K562 (cell line): ENCODE results near the gene MTA1. TPM values are rescaled to one million over a fixed set of nuclear protein-coding genes. Genes with fewer than 3 reads are reported as not detected.
A peak's percentile ranks its signal among the peaks of the same experiment; 100 is the strongest.

Experiments used
- CHD2 ChIP-seq: IDR thresholded peaks from 2 replicates; pipeline ENCODE4 v1.6.1; 2011; ENCODE audit warnings: low read depth, low read length
- CREM ChIP-seq: IDR thresholded peaks from 2 replicates; pipeline ENCODE4 v1.6.1; 2014; ENCODE audit warnings: antibody characterized with exemption, low read depth
- CTBP1 ChIP-seq: fragments of 450-650 bp; IDR thresholded peaks from 2 replicates; pipeline ENCODE4 v1.6.1; 2016; ENCODE audit warnings: borderline replicate concordance
- CTCFL ChIP-seq: IDR thresholded peaks from 2 replicates; pipeline ENCODE4 v1.6.1; 2011; ENCODE audit warnings: borderline replicate concordance, low read depth, mild to moderate bottlenecking, moderate library complexity, low read length; ENCODE audit not compliant: insufficient read depth, poor library complexity, severe bottlenecking
- CXXC5 ChIP-seq: fragments of 250-450 bp; sonication (Bioruptor Pico); IDR thresholded peaks from 2 replicates; pipeline ENCODE4 v1.8.0; 2022; ENCODE audit warnings: inconsistent platforms, mild to moderate bottlenecking, moderate library complexity
- ESRRA ChIP-seq: fragments of 450-650 bp; IDR thresholded peaks from 2 replicates; pipeline ENCODE4 v1.6.1; 2014; ENCODE audit warnings: low read depth, mild to moderate bottlenecking, moderate library complexity, borderline replicate concordance
- FOXA1 ChIP-seq: fragments of 450-650 bp; IDR thresholded peaks from 2 replicates; pipeline ENCODE4 v1.6.1; 2016; ENCODE audit warnings: mild to moderate bottlenecking, borderline replicate concordance
- MAZ ChIP-seq, 2 experiments: fragments of 450-650 bp in 1 of 2; sonication (generic) in 1 of 2; formaldehyde crosslinking; IDR thresholded peaks in 1 of 2; conservative IDR thresholded peaks in 1 of 2; 2 replicates each; pipeline versions ENCODE4 v1.4.0 to v1.5.0; 2020; ENCODE audit warnings: mild to moderate bottlenecking in 1 of 2, missing genetic modification reagents in 1 of 2
- RNF219 ChIP-seq: fragments of 250-450 bp; sonication (Bioruptor Pico); IDR thresholded peaks from 2 replicates; pipeline ENCODE4 v1.5.0; 2022; ENCODE audit warnings: mild to moderate bottlenecking
- polyA plus RNA-seq, 8 experiments: library from polyadenylated mRNA; depleted of rRNA in 4 of 8; stranded (reverse) in 5 of 8; unstranded in 3 of 8; fragments of >200 nt; fragmentation: Nextera tagmentation in 2 of 8; fragmentation: Illumina TruSeq in 1 of 8; extraction: Ambion mirVana in 2 of 8; extraction: Trizol in 1 of 8; gene quantifications; 2 replicates each; pipeline versions ENCODE4 v1.2.1 to v1.2.3, GENCODE V29; 2011 to 2014; ENCODE audit warnings: inconsistent platforms in 1 of 8, missing spikeins in 1 of 8
- total RNA-seq, 7 experiments: library from RNA; depleted of rRNA in 6 of 7; stranded (reverse); fragments of >200 nt in 6 of 7; fragmentation: Illumina TruSeq in 2 of 7; extraction: Trizol in 2 of 7; gene quantifications; 2 replicates each; pipeline versions ENCODE4 v1.2.1 to v1.2.3, GENCODE V29; 2011 to 2021; ENCODE audit warnings: low replicate concordance in 1 of 7
- TF ChIP-seq, protein P1 (sequence below), 2 experiments: IDR thresholded peaks; 2 replicates each; pipeline ENCODE4 v1.6.1; 2012; ENCODE audit warnings: improper control_type of control experiment in 2 of 2, low read depth in 2 of 2, low read length in 2 of 2, borderline replicate concordance in 1 of 2
- TF ChIP-seq, protein P2 (sequence below): sonication (generic); formaldehyde crosslinking; IDR thresholded peaks from 2 replicates; pipeline ENCODE4 v1.8.0; 2023; ENCODE audit warnings: missing genetic modification reagents, mild to moderate bottlenecking, borderline replicate concordance
- TF ChIP-seq, protein P3 (sequence below): fragments of 250-450 bp; sonication (Bioruptor Pico); IDR thresholded peaks from 2 replicates; pipeline ENCODE4 v1.4.0; 2020; ENCODE audit warnings: borderline replicate concordance

The MTA1 gene
- total and polyA plus RNA-seq, 9 of the 15 experiments (the other 6 are each of a cell fraction or from before 2014, with no cell fraction given) = 0.13 to 118 (median 32.3) TPM

GRCh38 chr14:105485739-105486162 is 66.1 kb downstream of the MTA1 start (continued):
- TF ChIP-seq CTCFL (peak; percentile 51), CTBP1 (peak; percentile 14; the same call in 1 of the 2 replicates), CHD2 (no peak), CXXC5 (CRISPR knock-in tag) (no peak), ESRRA (0 out of 2 replicates have a peak, but pooled peaks have one; percentile 19), RNF219 (CRISPR knock-in tag) (no peak), FOXA1 (no peak), CREM (peak; percentile 13; the same call in 1 of the 2 replicates), MAZ (CRISPR knock-in tag; conservative IDR thresholded peaks at IDR 0.05 in 1 of 2, IDR thresholded peaks at IDR 0.05 in 1 of 2) (peak in 1 of 2 experiments; percentile 61; a peak in 1 of 4 replicates)
- TF ChIP-seq, protein P1, sequence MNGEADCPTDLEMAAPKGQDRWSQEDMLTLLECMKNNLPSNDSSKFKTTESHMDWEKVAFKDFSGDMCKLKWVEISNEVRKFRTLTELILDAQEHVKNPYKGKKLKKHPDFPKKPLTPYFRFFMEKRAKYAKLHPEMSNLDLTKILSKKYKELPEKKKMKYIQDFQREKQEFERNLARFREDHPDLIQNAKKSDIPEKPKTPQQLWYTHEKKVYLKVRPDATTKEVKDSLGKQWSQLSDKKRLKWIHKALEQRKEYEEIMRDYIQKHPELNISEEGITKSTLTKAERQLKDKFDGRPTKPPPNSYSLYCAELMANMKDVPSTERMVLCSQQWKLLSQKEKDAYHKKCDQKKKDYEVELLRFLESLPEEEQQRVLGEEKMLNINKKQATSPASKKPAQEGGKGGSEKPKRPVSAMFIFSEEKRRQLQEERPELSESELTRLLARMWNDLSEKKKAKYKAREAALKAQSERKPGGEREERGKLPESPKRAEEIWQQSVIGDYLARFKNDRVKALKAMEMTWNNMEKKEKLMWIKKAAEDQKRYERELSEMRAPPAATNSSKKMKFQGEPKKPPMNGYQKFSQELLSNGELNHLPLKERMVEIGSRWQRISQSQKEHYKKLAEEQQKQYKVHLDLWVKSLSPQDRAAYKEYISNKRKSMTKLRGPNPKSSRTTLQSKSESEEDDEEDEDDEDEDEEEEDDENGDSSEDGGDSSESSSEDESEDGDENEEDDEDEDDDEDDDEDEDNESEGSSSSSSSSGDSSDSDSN (IDR thresholded peaks at IDR 0.05; ENCODE audit: borderline replicate concordance in 1 of 2, low read depth in 2 of 2, low read length in 2 of 2) = no peak
- TF ChIP-seq, protein P2, sequence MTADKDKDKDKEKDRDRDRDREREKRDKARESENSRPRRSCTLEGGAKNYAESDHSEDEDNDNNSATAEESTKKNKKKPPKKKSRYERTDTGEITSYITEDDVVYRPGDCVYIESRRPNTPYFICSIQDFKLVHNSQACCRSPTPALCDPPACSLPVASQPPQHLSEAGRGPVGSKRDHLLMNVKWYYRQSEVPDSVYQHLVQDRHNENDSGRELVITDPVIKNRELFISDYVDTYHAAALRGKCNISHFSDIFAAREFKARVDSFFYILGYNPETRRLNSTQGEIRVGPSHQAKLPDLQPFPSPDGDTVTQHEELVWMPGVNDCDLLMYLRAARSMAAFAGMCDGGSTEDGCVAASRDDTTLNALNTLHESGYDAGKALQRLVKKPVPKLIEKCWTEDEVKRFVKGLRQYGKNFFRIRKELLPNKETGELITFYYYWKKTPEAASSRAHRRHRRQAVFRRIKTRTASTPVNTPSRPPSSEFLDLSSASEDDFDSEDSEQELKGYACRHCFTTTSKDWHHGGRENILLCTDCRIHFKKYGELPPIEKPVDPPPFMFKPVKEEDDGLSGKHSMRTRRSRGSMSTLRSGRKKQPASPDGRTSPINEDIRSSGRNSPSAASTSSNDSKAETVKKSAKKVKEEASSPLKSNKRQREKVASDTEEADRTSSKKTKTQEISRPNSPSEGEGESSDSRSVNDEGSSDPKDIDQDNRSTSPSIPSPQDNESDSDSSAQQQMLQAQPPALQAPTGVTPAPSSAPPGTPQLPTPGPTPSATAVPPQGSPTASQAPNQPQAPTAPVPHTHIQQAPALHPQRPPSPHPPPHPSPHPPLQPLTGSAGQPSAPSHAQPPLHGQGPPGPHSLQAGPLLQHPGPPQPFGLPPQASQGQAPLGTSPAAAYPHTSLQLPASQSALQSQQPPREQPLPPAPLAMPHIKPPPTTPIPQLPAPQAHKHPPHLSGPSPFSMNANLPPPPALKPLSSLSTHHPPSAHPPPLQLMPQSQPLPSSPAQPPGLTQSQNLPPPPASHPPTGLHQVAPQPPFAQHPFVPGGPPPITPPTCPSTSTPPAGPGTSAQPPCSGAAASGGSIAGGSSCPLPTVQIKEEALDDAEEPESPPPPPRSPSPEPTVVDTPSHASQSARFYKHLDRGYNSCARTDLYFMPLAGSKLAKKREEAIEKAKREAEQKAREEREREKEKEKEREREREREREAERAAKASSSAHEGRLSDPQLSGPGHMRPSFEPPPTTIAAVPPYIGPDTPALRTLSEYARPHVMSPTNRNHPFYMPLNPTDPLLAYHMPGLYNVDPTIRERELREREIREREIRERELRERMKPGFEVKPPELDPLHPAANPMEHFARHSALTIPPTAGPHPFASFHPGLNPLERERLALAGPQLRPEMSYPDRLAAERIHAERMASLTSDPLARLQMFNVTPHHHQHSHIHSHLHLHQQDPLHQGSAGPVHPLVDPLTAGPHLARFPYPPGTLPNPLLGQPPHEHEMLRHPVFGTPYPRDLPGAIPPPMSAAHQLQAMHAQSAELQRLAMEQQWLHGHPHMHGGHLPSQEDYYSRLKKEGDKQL (CRISPR knock-in tag) = 0 out of 2 replicates have a peak, but pooled peaks have one; percentile 36
- TF ChIP-seq, protein P3, sequence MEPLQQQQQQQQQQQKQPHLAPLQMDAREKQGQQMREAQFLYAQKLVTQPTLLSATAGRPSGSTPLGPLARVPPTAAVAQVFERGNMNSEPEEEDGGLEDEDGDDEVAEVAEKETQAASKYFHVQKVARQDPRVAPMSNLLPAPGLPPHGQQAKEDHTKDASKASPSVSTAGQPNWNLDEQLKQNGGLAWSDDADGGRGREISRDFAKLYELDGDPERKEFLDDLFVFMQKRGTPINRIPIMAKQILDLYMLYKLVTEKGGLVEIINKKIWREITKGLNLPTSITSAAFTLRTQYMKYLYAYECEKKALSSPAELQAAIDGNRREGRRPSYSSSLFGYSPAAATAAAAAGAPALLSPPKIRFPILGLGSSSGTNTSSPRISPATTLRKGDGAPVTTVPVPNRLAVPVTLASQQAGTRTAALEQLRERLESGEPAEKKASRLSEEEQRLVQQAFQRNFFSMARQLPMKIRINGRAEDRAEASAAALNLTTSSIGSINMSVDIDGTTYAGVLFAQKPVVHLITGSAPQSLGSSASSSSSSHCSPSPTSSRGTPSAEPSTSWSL (CRISPR knock-in tag) = no peak
